ENCODE measurements around the gene B4GALT1. TPM values are rescaled to one million over a fixed set of nuclear protein-coding genes. Genes with fewer than 3 reads are reported as not detected.

B4GALT1 gene
- total and polyA plus RNA-seq, 2 donors (not counting 3 experiments of a cell fraction or from before 2014, with no cell fraction given), result 61.4 to 66.5 TPM

- dilution Hi-C loops (cut with MboI; ENCODE audit: extremely low pct_ligation_motif_present, low sequenced_read_pairs), result no loop called here
- DNase-seq (ENCODE audit: low read depth, low spot score) (no peak), FAIRE-seq (no peak)
- Histone ChIP-seq H3K4me3 (replicated peaks in 1 of 3; ENCODE audit: insufficient read depth in 1 of 3, low read depth in 1 of 3, low read length in 3 of 3) (no peak overlapping the region), H2AFZ (ENCODE audit: low read depth, low read length) (no peak overlapping the region), H3K27ac (ENCODE audit: insufficient read depth, low read depth, low read length) (no peak overlapping the region), H4K20me1 (replicated peaks; ENCODE audit: control insufficient read depth, extremely low read depth, insufficient read depth, low read length) (no peaks in the 10 kb centered on the region), H3K9ac (replicated peaks; ENCODE audit: extremely low read depth, insufficient read depth, low read length) (no peak overlapping the region), H3K9me3 (replicated peaks; ENCODE audit: control insufficient read depth, insufficient read depth, low read length) (no peaks in the 10 kb centered on the region), H3K9me1 (replicated peaks; ENCODE audit: control insufficient read depth, extremely low read depth, insufficient read depth, low read length) (no peaks in the 10 kb centered on the region), H3K4me2 (ENCODE audit: insufficient read depth, low read length) (no peak overlapping the region), H3K36me3 (ENCODE audit: control insufficient read depth in 2 of 2, extremely low read depth in 1 of 2, insufficient read depth in 2 of 2, low read length in 2 of 2) (peaks cover 0 to 15% of the 10 kb centered on the region in 2 experiments), H3K4me1 (ENCODE audit: control insufficient read depth, extremely low read depth, insufficient read depth, low read length) (peaks cover 18% of the 10 kb centered on the region), H3K27me3 (ENCODE audit: control insufficient read depth in 2 of 2, insufficient read depth in 2 of 2, low read length in 2 of 2) (no peaks in the 10 kb centered on the region), H3K79me2 (ENCODE audit: control insufficient read depth, insufficient read depth, low read length) (peaks cover 35% of the 10 kb centered on the region)
- TF ChIP-seq GATA2 (IDR thresholded peaks at IDR 0.05; ENCODE audit: insufficient read depth, insufficient read length, low read depth, low read length) (no peak), POLR2A (IDR thresholded peaks at IDR 0.05; ENCODE audit: low read depth, low read length) (no peak), JUN (IDR thresholded peaks at IDR 0.05; ENCODE audit: borderline replicate concordance, insufficient read depth, insufficient read length, low read depth) (no peak), MYC (IDR thresholded peaks at IDR 0.05; ENCODE audit: low read depth, low read length) (no peak), POLR2AphosphoS5 (IDR thresholded peaks at IDR 0.05; ENCODE audit: insufficient read depth, low read depth, low read length) (no peak), EZH2 (IDR thresholded peaks at IDR 0.05; ENCODE audit: borderline replicate concordance, low read depth, low read length, severe bottlenecking) (no peak), MAX (IDR thresholded peaks at IDR 0.05; ENCODE audit: insufficient read depth, insufficient read length) (no peak), CTCF (IDR thresholded peaks at IDR 0.05; ENCODE audit: extremely low read depth in 1 of 2, insufficient read depth in 1 of 2, low read depth in 1 of 2, low read length in 2 of 2) (no peak), FOS (IDR thresholded peaks at IDR 0.05; ENCODE audit: borderline replicate concordance, insufficient read depth, low read length) (no peak)
- intact Hi-C loops (cut with micrococcal nuclease), result no loop called here
- ChIA-PET CTCF (interaction anchor here (0.9 kb wide), 1 partner anchor 32 kb away, joined by 3 read pairs; the partner anchor contains the start of gene B4GALT1), POLR2A (no interaction called here)
- BruUV-seq (replicated peaks), result no TSS peak
These were observed 32.1 kb downstream of the B4GALT1 start for GRCh38 chr9:33135031-33135461.

All from endothelial cell of umbilical vein (primary cell).